ENCODE results near the gene COG5.

The COG5 gene

DNA sequence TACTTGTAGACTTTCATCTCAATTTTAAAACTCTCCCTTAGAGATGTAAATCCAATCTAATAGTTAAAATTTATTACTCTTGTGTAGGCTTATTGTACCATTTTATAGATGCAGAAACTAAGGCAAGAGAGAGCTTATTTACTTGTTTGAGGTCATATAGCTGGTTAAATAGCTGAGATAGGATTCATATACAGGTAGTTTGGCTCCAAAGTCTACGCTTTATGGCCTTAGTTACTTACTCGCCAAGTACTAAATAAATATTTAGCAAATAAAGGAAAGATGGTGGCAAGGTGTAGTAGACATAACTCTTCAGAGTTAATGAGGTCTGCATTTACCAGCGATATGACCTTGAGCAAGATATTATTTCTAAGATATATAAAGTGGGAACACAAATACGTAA is 308.1 kb downstream of the COG5 start:
- Histone ChIP-seq H3K14ac (ENCODE audit: low read length) (no peak overlapping the region), H3K79me2 (ENCODE audit: control insufficient read depth, insufficient read depth, low read length, poor library complexity) (no peaks in the 10 kb centered on the region), H3K27me3 (ENCODE audit: insufficient read depth, low read length) (no peaks in the 10 kb centered on the region), H2BK120ac (ENCODE audit: insufficient read depth, low read length, poor library complexity) (no peak overlapping the region), H2AFZ (ENCODE audit: insufficient read depth, low read length, poor library complexity) (no peak overlapping the region), H3K4ac (ENCODE audit: low read depth, low read length) (no peak overlapping the region), H3K27ac (ENCODE audit: low read depth, low read length) (no peak overlapping the region), H3K4me3 (ENCODE audit: low read depth, low read length) (no peak overlapping the region), H4K91ac (ENCODE audit: low read depth, low read length) (no peak overlapping the region), H3K4me1 (ENCODE audit: control insufficient read depth in 1 of 2, insufficient read depth in 2 of 2, low read length in 2 of 2) (no peaks in the 10 kb centered on the region), H4K12ac (ENCODE audit: low read depth, low read length) (no peak overlapping the region), H3K23ac (ENCODE audit: low read length) (no peak overlapping the region), H2BK5ac (ENCODE audit: low read depth, low read length, poor library complexity) (no peak overlapping the region), H3K9ac (ENCODE audit: low read length) (no peak overlapping the region), H2AK5ac (ENCODE audit: low read length) (no peak overlapping the region), H3K36me3 (ENCODE audit: control insufficient read depth in 1 of 2, insufficient read depth in 2 of 2, low read length in 2 of 2) (no peaks in the 10 kb centered on the region), H3K4me2 (ENCODE audit: low read length) (no peak overlapping the region), H3K18ac (ENCODE audit: low read length) (no peak overlapping the region), H2BK12ac (ENCODE audit: low read length) (no peak overlapping the region), H3K79me1 (ENCODE audit: low read length) (no peaks in the 10 kb centered on the region), H4K8ac (ENCODE audit: low read depth, low read length) (no peak overlapping the region), H3K9me3 (ENCODE audit: insufficient read depth, low read depth, low read length) (no peaks in the 10 kb centered on the region)
- no CpG with 5 or more reads among the region's 4 CpGs for WGBS (ENCODE audit: extremely low coverage, insufficient coverage, insufficient read length)
- no peak for DNase-seq

DNA sequence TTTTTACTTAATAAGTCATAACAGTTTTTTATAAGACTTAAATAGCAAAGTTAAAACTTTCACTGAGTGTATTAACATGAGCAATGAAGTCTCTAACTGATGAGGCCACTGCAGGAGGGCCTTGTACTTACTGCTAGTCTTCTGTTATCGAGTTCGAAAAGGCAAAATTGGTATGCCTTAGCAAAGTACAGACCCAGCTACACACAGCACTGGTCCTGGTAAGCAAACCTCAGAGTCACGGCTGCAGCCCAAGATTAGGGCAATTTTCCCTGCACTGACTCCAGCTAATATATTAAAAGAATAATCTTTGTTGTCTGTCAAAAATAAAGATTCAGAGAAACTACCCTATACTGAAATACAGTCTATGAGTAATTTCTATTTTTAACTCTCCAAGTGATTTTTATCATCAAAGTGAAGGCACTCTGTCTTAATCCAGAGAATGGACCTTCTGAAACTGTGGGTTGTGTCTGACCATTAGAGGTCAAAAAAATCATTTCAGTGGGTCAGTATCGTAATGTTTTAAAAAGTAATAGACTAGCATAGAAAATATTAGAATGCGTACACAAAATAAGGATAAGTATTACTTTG is 309.2 kb downstream of the COG5 start:
- Histone ChIP-seq H3K9ac (ENCODE audit: low read length) (no peak overlapping the region), H2BK5ac (ENCODE audit: low read depth, low read length, poor library complexity) (no peak overlapping the region), H2AK5ac (ENCODE audit: low read length) (no peak overlapping the region), H4K91ac (ENCODE audit: low read depth, low read length) (no peak overlapping the region), H2BK12ac (ENCODE audit: low read length) (no peak overlapping the region), H3K14ac (ENCODE audit: low read length) (no peak overlapping the region), H3K36me3 (ENCODE audit: control insufficient read depth in 1 of 2, insufficient read depth in 2 of 2, low read length in 2 of 2) (no peaks in the 10 kb centered on the region), H2BK120ac (ENCODE audit: insufficient read depth, low read length, poor library complexity) (no peak overlapping the region), H3K4me3 (ENCODE audit: low read depth, low read length) (no peak overlapping the region), H3K27me3 (ENCODE audit: insufficient read depth, low read length) (no peaks in the 10 kb centered on the region), H3K4me2 (ENCODE audit: low read length) (no peak overlapping the region), H3K79me2 (ENCODE audit: control insufficient read depth, insufficient read depth, low read length, poor library complexity) (no peaks in the 10 kb centered on the region), H3K9me3 (ENCODE audit: insufficient read depth, low read depth, low read length) (no peaks in the 10 kb centered on the region), H3K18ac (ENCODE audit: low read length) (no peak overlapping the region), H4K12ac (ENCODE audit: low read depth, low read length) (no peak overlapping the region), H2AFZ (ENCODE audit: insufficient read depth, low read length, poor library complexity) (no peak overlapping the region), H4K8ac (ENCODE audit: low read depth, low read length) (no peak overlapping the region), H3K79me1 (ENCODE audit: low read length) (no peaks in the 10 kb centered on the region), H3K4ac (ENCODE audit: low read depth, low read length) (no peak overlapping the region), H3K27ac (ENCODE audit: low read depth, low read length) (no peak overlapping the region), H3K23ac (ENCODE audit: low read length) (no peak overlapping the region), H3K4me1 (ENCODE audit: control insufficient read depth in 1 of 2, insufficient read depth in 2 of 2, low read length in 2 of 2) (no peaks in the 10 kb centered on the region)
- no peak for DNase-seq
- WGBS (ENCODE audit: extremely low coverage, insufficient coverage, insufficient read length): no CpG with 5 or more reads among the region's 5 CpGs

DNA sequence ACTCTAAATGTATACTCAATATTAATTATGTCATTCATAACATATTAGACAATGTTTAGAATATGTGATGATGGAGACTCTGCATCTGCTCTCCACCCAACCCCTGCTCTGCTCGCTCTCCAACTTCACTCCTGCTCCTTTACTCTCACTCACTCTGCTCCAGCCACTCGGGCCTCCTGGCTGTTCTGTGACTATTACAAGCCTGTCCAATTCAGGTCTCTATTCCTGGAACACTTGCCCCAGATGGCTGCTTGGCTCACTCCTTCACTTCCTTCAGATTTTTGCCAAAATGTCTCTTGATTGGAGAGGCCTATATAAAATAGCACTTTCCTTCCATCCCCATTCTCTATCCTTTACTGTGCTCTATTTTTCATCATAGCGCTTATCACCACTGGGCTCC is 310.1 kb downstream of the COG5 start:
- no peaks in the 10 kb centered on the region for H3K4me1 ChIP-seq (ENCODE audit: control insufficient read depth in 1 of 2, insufficient read depth in 2 of 2, low read length in 2 of 2)

DNA sequence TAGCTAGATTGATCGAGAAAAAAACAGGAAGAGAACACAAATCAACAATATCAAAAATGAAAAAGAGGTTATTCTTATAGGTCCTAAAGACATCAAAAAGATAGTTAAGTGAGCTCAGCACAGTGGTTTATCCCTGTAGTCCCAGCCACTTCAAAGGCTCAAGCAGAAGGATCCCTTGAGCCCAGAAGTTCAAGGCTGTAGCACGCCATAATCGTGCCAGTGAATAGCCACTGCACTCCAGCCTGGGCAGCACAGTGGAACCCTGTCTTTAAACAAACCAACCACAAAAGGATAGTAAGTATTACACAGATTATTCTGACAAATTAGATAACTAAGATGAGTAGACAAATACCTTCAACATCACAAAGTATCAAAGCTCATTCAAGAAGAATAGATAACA is 311.8 kb downstream of the COG5 start:
- Histone ChIP-seq H3K18ac (ENCODE audit: low read length) (no peak overlapping the region), H2BK5ac (ENCODE audit: low read depth, low read length, poor library complexity) (no peak overlapping the region), H2AFZ (ENCODE audit: insufficient read depth, low read length, poor library complexity) (no peak overlapping the region), H3K9ac (ENCODE audit: low read length) (no peak overlapping the region), H3K79me1 (ENCODE audit: low read length) (no peaks in the 10 kb centered on the region), H3K36me3 (ENCODE audit: control insufficient read depth in 1 of 2, insufficient read depth in 2 of 2, low read length in 2 of 2) (peaks cover 0 to 1% of the 10 kb centered on the region in 2 experiments), H2BK12ac (ENCODE audit: low read length) (no peak overlapping the region), H3K4ac (ENCODE audit: low read depth, low read length) (no peak overlapping the region), H3K23ac (ENCODE audit: low read length) (no peak overlapping the region), H3K4me2 (ENCODE audit: low read length) (no peak overlapping the region), H3K14ac (ENCODE audit: low read length) (no peak overlapping the region), H3K4me3 (ENCODE audit: low read depth, low read length) (no peak overlapping the region), H2BK120ac (ENCODE audit: insufficient read depth, low read length, poor library complexity) (no peak overlapping the region), H3K9me3 (ENCODE audit: insufficient read depth, low read depth, low read length) (no peaks in the 10 kb centered on the region), H4K91ac (ENCODE audit: low read depth, low read length) (no peak overlapping the region), H3K27ac (ENCODE audit: low read depth, low read length) (no peak overlapping the region), H3K79me2 (ENCODE audit: control insufficient read depth, insufficient read depth, low read length, poor library complexity) (no peaks in the 10 kb centered on the region), H4K8ac (ENCODE audit: low read depth, low read length) (no peak overlapping the region), H4K12ac (ENCODE audit: low read depth, low read length) (no peak overlapping the region), H3K4me1 (ENCODE audit: control insufficient read depth in 1 of 2, insufficient read depth in 2 of 2, low read length in 2 of 2) (no peaks in the 10 kb centered on the region), H2AK5ac (ENCODE audit: low read length) (no peak overlapping the region), H3K27me3 (ENCODE audit: insufficient read depth, low read length) (no peaks in the 10 kb centered on the region)
- DNase-seq: no peak
- WGBS (ENCODE audit: extremely low coverage, insufficient coverage, insufficient read length): no CpG with 5 or more reads among the region's 3 CpGs

More for the DNA sequence above, 310.1 kb downstream of the COG5 start:
- no peak for DNase-seq
- Histone ChIP-seq H3K18ac (ENCODE audit: low read length) (no peak overlapping the region), H3K9ac (ENCODE audit: low read length) (no peak overlapping the region), H3K27me3 (ENCODE audit: insufficient read depth, low read length) (no peaks in the 10 kb centered on the region), H4K91ac (ENCODE audit: low read depth, low read length) (no peak overlapping the region), H2BK120ac (ENCODE audit: insufficient read depth, low read length, poor library complexity) (no peak overlapping the region), H3K4ac (ENCODE audit: low read depth, low read length) (no peak overlapping the region), H2BK5ac (ENCODE audit: low read depth, low read length, poor library complexity) (no peak overlapping the region), H4K12ac (ENCODE audit: low read depth, low read length) (no peak overlapping the region), H3K14ac (ENCODE audit: low read length) (no peak overlapping the region), H3K9me3 (ENCODE audit: insufficient read depth, low read depth, low read length) (no peaks in the 10 kb centered on the region), H4K8ac (ENCODE audit: low read depth, low read length) (no peak overlapping the region), H2BK12ac (ENCODE audit: low read length) (no peak overlapping the region), H2AK5ac (ENCODE audit: low read length) (no peak overlapping the region), H3K79me1 (ENCODE audit: low read length) (no peaks in the 10 kb centered on the region), H3K36me3 (ENCODE audit: control insufficient read depth in 1 of 2, insufficient read depth in 2 of 2, low read length in 2 of 2) (no peaks in the 10 kb centered on the region), H3K79me2 (ENCODE audit: control insufficient read depth, insufficient read depth, low read length, poor library complexity) (no peaks in the 10 kb centered on the region), H3K27ac (ENCODE audit: low read depth, low read length) (no peak overlapping the region), H3K4me2 (ENCODE audit: low read length) (no peak overlapping the region), H2AFZ (ENCODE audit: insufficient read depth, low read length, poor library complexity) (no peak overlapping the region), H3K4me3 (ENCODE audit: low read depth, low read length) (no peak overlapping the region), H3K23ac (ENCODE audit: low read length) (no peak overlapping the region)
- WGBS (ENCODE audit: extremely low coverage, insufficient coverage, insufficient read length): no CpG with 5 or more reads among the region's 3 CpGs
